Coronary artery (tissue), 2 donors: ENCODE measurements around the gene TAF1B.
A peak's percentile ranks its signal among the peaks of the same experiment; 100 is the strongest.

Experiments used
- DNase-seq: peaks from one replicate; pipeline ENCODE4 v3.0.0-alpha.2; 2017; ENCODE audit warnings: low spot score
- H3K27ac ChIP-seq, 2 donors: fragments of 200-600 bp; sonication (generic); one replicate each; pipeline ENCODE4 v1.5.1; 2016 to 2019
- H3K4me3 ChIP-seq: fragments of 200-600 bp; sonication (generic); 2 replicates; pipeline ENCODE4 v1.5.1; 2016; ENCODE audit warnings: mild to moderate bottlenecking, moderate library complexity
- CTCF ChIP-seq: fragments of 200-600 bp; sonication (generic); IDR thresholded peaks from one replicate; pipeline ENCODE4 v1.5.1; 2019; ENCODE audit warnings: antibody characterized with exemption

TAF1B gene

DNA sequence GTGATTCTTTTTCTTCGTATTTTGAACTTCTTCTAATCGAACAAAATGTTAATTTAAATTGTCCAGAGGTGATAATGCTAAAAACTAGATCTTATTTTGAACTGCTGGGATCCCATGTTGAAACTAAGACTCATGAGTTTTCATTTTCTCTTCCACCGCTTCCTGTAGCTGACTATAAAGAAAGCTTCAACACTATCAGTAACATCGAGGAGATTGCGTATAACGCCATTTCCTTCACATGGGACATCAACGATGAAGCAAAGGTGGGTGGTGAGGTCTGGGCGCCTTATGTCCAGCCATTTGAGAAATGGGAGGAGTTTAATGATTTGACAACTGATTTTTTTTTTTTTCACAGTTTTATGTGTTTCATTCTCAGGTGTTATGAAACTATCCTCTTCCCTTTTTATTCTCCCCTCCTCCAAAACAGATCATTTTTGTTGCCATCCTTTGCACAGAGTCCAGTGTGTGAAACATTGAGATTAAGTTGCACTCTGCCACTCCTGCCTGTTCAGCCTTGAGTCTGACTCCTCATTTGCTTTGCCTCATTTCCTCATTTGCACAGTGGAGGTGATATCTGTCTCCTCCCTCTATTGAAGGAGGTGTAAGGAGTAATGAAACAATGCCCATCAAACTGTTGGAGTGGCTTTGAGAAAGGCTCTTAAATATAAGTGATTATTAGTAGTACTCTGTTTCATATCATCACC lies 122.0 kb downstream of the TAF1B start:
- Histone ChIP-seq H3K27ac (no peak overlapping the region), H3K4me3 (no peak overlapping the region)
- TF ChIP-seq CTCF, result no peak
- no peak for DNase-seq

DNA sequence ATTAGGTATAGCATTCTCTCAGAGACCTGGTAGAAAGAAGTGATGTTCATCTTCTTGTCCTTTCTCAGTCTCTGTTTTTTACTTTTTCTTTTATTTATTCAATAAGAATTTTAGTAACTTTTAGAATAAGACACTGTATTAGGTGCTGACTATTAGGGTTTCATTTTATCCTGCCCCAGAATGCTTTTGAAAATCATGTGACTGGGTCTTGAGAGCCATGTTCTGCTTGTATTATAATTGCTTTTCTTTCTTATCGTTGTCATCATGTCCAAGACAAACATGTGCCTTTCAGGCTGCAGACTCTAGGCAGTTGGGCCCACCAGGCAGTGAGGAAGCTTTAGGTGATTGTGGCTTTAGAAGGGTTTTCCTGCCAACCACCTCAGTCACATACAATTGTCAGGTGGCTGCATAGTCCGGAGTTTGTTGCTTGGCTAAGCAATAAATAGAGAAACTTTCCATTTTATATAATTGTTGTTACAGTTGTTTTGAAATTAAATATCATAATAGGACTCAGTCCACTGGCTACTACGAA lies 123.3 kb downstream of the TAF1B start:
- no peak for TF ChIP-seq CTCF
- no peak overlapping the region for H3K27ac ChIP-seq
- no peak for DNase-seq
- H3K4me3 ChIP-seq, result no peak overlapping the region

GRCh38 chr2:9967053-9967775 lies 123.9 kb downstream of the TAF1B start:
- no peak overlapping the region for H3K27ac ChIP-seq
- no peak for TF ChIP-seq CTCF
- no peak overlapping the region for H3K4me3 ChIP-seq
- DNase-seq, result no peak

DNA sequence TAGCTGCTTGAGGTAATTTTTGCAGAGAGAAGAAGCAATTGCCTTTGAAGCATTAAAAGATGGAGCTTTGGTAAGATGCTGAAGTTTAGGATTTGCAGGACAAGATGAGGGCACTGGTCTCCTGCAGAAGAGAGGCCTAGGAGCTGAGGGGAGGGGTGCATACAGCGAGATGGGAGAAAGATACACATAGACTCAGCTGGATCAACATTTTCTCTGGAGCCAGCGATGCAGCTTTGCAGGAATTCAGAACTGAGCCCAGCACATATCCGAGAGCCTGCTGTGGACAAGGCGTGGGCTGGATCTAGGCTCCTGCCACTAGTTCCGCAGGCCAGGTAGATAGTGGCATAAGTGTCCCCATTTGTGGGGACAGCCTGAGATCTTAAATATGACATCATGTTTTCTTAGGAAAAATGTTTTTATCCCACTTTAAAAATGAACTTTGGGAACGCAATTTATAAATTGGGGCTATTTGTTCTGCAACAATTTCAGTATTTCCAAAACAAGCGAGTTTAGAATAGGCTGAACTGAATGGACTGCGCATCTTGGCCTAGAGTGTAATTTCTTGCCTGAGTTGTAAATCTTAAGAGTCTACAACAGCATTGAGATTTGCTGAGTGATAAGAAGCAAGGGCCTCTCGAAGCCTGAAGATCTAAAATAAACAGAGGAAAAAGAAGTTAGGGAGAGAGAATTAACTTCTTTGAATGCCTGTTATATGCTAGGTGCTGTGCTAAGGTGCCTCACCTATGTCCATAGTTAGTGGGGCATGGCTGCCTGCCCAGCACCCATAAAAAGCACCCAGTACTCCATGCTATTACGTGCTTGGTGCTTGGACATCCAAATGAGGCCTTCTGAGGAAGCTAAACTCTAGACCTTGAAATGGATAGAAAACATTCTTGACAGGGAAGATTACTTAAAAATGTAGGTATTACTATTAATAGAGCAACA lies 125.6 kb downstream of the TAF1B start:
- Histone ChIP-seq H3K27ac (no peak overlapping the region), H3K4me3 (no peak overlapping the region)
- TF ChIP-seq CTCF, result no peak
- DNase-seq, result no peak

- Histone ChIP-seq H3K4me3 (no peak overlapping the region), H3K27ac (peak overlapping the region in 1 of 2 donors; percentile 7)
- no peak for DNase-seq
- no peak for TF ChIP-seq CTCF
Measured at GRCh38 chr2:9970200-9971044, 127.1 kb downstream of the TAF1B start.

GRCh38 chr2:9971105-9971818 lies 128.0 kb downstream of the TAF1B start:
- no peak for DNase-seq
- no peak overlapping the region for H3K4me3 ChIP-seq
- TF ChIP-seq CTCF, result no peak
- H3K27ac ChIP-seq, result peak overlapping the region in 1 of 2 donors; percentile 7
